A673 (cell line): ENCODE measurements around the gene STOX2. TPM values are rescaled to one million over a fixed set of nuclear protein-coding genes. Genes with fewer than 3 reads are reported as not detected.

Experiments
- BruUV-seq: library from RNA; stranded (reverse); fragments of 400-500 nt; replicated peaks from 2 replicates; lab custom pipeline; 2021; lab: Mats Ljungman, UMichigan
- CTCF ChIA-PET: fragments of 300-600 bp; sonication (Branson Sonifier 250); formaldehyde crosslinking; loops from one replicate; lab custom pipeline; 2022; ENCODE audit warnings: antibody characterized with exemption; lab: Charles Lee
- POLR2A ChIA-PET: fragments of 300-600 bp; sonication (Branson Sonifier 250); formaldehyde crosslinking; loops from one replicate; lab custom pipeline; 2022; ENCODE audit warnings: antibody characterized with exemption; ENCODE audit not compliant: low non-redundant PET; lab: Charles Lee
- DNase-seq: peaks from one replicate; pipeline ENCODE4 v3.0.0-alpha.2; 2015; ENCODE audit warnings: low spot score
- H3K27ac ChIP-seq: fragments of 200-600 bp; sonication (generic); 2 replicates; pipeline ENCODE4 v1.5.1; 2016; ENCODE audit warnings: mixed run types, low read depth, mild to moderate bottlenecking, mixed read lengths, antibody characterized with exemption, low read length; ENCODE audit not compliant: poor library complexity, severe bottlenecking
- H3K27me3 ChIP-seq: fragments of 200-600 bp; sonication (generic); replicated peaks from 2 replicates; pipeline ENCODE4 v1.6.1; 2017; ENCODE audit warnings: mixed run types, low read depth, mild to moderate bottlenecking, mixed read lengths, antibody characterized with exemption, low read length; ENCODE audit not compliant: insufficient read depth, poor library complexity
- H3K36me3 ChIP-seq: fragments of 200-600 bp; sonication (generic); 2 replicates; pipeline ENCODE4 v1.6.1; 2016; ENCODE audit warnings: mixed run types, mild to moderate bottlenecking, mixed read lengths, antibody characterized with exemption, low read length; ENCODE audit not compliant: insufficient read depth, poor library complexity, severe bottlenecking
- H3K4me1 ChIP-seq: fragments of 200-600 bp; sonication (generic); 2 replicates; pipeline ENCODE4 v1.6.1; 2017; ENCODE audit warnings: mixed run types, mild to moderate bottlenecking, mixed read lengths, antibody characterized with exemption, low read length; ENCODE audit not compliant: insufficient read depth, poor library complexity, severe bottlenecking
- H3K4me3 ChIP-seq: fragments of 200-600 bp; sonication (generic); 2 replicates; pipeline ENCODE4 v1.5.1; 2016; ENCODE audit warnings: low read depth, mixed run types, mild to moderate bottlenecking, mixed read lengths, low read length; ENCODE audit not compliant: poor library complexity, severe bottlenecking
- H3K9me3 ChIP-seq: fragments of 200-600 bp; sonication (generic); 2 replicates; pipeline ENCODE4 v1.6.1; 2016; ENCODE audit warnings: mixed run types, low read depth, mild to moderate bottlenecking, mixed read lengths, antibody characterized with exemption, low read length; ENCODE audit not compliant: poor library complexity, severe bottlenecking
- CTCF ChIP-seq: fragments of 300-800, 200-600 bp; sonication (generic); conservative IDR thresholded peaks from 2 replicates; pipeline ENCODE4 v1.5.1; 2017; ENCODE audit warnings: low read depth, mild to moderate bottlenecking, antibody characterized with exemption, low read length, moderate library complexity, mixed read lengths
- EZH2 ChIP-seq: fragments of 200-600 bp; sonication (generic); IDR thresholded peaks from 2 replicates; pipeline ENCODE4 v1.6.1; 2017; ENCODE audit warnings: borderline replicate concordance, low read depth, mild to moderate bottlenecking, mixed read lengths, antibody characterized with exemption, low read length; ENCODE audit not compliant: poor library complexity, severe bottlenecking
- intact Hi-C: fragments of 100-400 bp; cut with micrococcal nuclease; formaldehyde crosslinking; loops from one replicate; pipeline ENCODE4 v1.10.0; 2022; ENCODE audit not compliant: unreplicated experiment
- total RNA-seq: library from RNA; stranded (reverse); gene quantifications from 2 replicates; pipeline ENCODE4 v1.2.3, GENCODE V29; 2021

STOX2 gene
- total RNA-seq, 1 experiment from 2014 or later: 2.9 TPM

GRCh38 chr4:183986291-183986970, 81.3 kb downstream of the STOX2 start:
- ChIA-PET CTCF (no interaction called here), POLR2A (interaction anchor here (0.6 kb wide), 2 partner anchors 79 to 804 kb away, joined by 3 to 9 read pairs; no protein-coding TSS in a partner anchor)
- TF ChIP-seq EZH2 (no peak), CTCF (no peak)
- no TSS peak for BruUV-seq
- Histone ChIP-seq H3K27ac (no peak overlapping the region), H3K9me3 (no peaks in the 10 kb centered on the region), H3K4me1 (peaks cover 11% of the 10 kb centered on the region), H3K36me3 (no peaks in the 10 kb centered on the region), H3K4me3 (no peak overlapping the region), H3K27me3 (no peaks in the 10 kb centered on the region)
- intact Hi-C loops: loop anchor here (10.0 kb wide), 1 partner anchor 178 kb away; no protein-coding TSS in a partner anchor
- no peak for DNase-seq

- ChIA-PET CTCF (no interaction called here), POLR2A (interaction anchor here (0.6 kb wide), 3 partner anchors 99 to 803 kb away, joined by 3 to 19 read pairs (median 9); no protein-coding TSS in a partner anchor)
- Histone ChIP-seq H3K9me3 (no peaks in the 10 kb centered on the region), H3K36me3 (no peaks in the 10 kb centered on the region), H3K27me3 (no peaks in the 10 kb centered on the region), H3K4me3 (peak overlapping the region; percentile 33), H3K27ac (no peak overlapping the region), H3K4me1 (peaks cover 11% of the 10 kb centered on the region)
- BruUV-seq: no TSS peak
- peak; percentile 49 for DNase-seq
- intact Hi-C loops: loop anchor here (10.0 kb wide), 1 partner anchor 178 kb away; no protein-coding TSS in a partner anchor
- TF ChIP-seq EZH2 (no peak), CTCF (no peak)
These were observed 82.2 kb downstream of the STOX2 start for GRCh38 chr4:183986971-183987946.

GRCh38 chr4:183987987-183988392, 82.9 kb downstream of the STOX2 start:
- peak; percentile 83 for DNase-seq
- no peaks in the 10 kb centered on the region for H3K9me3 ChIP-seq
- H3K4me3 ChIP-seq: peak overlapping the region; percentile 33
- TF ChIP-seq EZH2: no peak
- peaks cover 11% of the 10 kb centered on the region for H3K4me1 ChIP-seq
- no peaks in the 10 kb centered on the region for H3K36me3 ChIP-seq
- no TSS peak for BruUV-seq
- POLR2A ChIA-PET: interaction anchor here (0.6 kb wide), 2 partner anchors 98 to 165 kb away, joined by 3 to 19 read pairs; no protein-coding TSS in a partner anchor
- CTCF ChIA-PET: interaction anchor here (0.7 kb wide), 1 partner anchor 1119 kb away, joined by 3 read pairs; no protein-coding TSS in a partner anchor
- H3K27me3 ChIP-seq: no peaks in the 10 kb centered on the region
- H3K27ac ChIP-seq: no peak overlapping the region
- intact Hi-C loops: loop anchor here (10.0 kb wide), 1 partner anchor 177 kb away; no protein-coding TSS in a partner anchor
